Globus pallidus (tissue), 1 donor: ENCODE data around the gene TMEM145.

Experiments used
- DNase-seq: peaks from one replicate; pipeline ENCODE4 v3.0.0-alpha.2; 2015; ENCODE audit warnings: low spot score

The TMEM145 gene

GRCh38 chr19:42363614-42364346, 50.7 kb downstream of the TMEM145 start:
- DNase-seq = peak; percentile 48

DNA sequence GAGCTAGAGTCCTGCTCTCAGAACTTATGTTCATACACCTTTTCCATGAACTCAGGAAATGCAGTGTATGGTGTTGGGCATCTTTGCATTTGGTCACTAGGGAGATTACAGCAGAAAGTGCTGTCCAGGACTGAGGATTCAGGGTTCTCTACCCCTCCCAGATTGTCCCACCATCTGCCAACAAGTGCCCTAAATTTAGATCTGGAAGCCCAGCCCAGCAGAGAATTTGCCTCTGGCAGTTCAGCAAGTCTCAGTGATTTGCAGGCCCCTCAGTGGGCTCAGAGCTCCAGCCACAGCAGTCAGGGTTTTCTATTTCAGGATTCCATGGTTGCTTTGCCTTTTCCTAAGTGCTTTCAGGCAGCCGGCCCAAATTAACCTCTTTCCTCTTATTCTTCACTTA, 53.6 kb downstream of the TMEM145 start:
- no peak for DNase-seq

DNA sequence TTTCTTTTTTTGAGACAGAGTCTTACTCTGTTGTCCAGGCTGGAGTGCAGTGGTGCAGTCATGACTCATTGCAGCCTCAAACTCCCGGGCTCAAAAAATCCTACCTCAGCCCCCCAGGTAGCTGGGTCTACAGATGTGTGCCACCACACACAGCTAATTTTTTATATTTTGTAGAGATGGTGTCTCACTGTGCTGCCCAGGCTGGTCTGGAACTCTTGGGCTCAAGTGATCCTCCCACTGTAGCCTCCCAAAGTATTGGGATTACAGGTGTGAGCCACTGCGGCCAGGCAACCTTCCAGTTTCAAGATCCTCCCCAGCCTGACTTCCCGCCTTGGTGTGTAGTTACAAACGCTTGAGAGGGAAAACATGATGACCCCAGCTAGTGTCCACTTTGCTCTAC, 54.8 kb downstream of the TMEM145 start:
- DNase-seq = no peak

DNA sequence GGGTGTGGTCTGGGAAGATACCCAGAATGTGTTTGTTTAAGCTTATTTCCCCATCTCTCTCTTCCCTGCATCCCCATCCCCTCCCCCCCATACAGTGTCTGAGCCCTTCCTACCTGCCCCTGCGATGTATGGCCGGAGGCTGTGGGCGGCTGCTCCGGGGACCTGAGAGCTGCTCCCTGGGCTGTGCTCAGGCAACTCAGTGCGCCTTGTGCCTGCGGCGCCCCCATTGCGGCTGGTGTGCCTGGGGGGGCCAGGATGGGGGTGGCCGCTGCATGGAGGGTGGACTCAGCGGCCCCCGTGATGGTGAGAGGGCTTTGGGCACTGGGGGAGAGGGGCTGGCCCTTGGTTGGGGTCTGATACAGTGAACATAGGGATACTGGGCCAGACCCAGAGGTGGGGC, 55.3 kb downstream of the TMEM145 start:
- DNase-seq = no peak

DNA sequence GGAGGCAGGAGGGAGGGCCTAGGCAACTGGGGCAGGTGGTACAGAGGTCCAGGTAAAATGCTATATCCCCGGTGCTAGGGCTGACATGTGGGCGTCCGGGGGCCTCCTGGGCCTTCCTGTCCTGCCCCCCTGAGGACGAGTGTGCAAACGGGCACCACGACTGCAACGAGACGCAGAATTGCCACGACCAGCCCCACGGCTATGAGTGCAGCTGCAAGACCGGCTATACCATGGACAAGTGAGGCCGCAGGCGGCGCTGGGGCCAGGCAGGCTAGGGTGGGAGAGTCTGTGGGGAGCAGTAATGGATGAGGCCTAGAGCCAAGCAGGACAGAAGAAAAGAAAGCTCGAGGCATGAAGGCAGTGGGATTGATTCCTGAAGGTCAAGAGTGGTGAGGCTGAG, 55.7 kb downstream of the TMEM145 start:
- no peak for DNase-seq

GRCh38 chr19:42369433-42370067, 56.4 kb downstream of the TMEM145 start:
- DNase-seq = no peak

DNA sequence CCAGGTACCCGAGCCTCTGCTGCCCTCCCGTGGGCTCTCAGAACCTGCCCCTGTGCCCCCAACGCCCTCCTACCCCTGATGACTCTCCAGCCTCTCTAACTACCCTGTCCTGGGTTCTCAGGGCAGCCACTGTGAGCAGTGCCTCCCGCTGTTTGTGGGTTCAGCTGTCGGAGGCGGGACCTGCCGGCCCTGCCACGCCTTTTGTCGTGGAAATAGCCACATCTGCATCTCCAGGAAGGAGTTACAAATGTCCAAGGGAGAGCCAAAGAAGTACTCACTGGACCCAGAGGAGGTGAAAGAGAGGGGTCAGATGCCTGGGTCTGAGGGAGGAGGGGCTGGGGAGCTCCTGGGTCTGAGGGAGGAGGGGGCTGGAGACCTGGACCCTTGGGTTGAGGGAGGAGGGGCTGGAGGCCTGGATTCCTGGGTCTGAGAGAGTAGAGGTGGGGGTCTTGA, 57.0 kb downstream of the TMEM145 start:
- DNase-seq = no peak

GRCh38 chr19:42370626-42371175, 57.6 kb downstream of the TMEM145 start:
- DNase-seq = peak; percentile 19
